Activated CD4-positive, alpha-beta memory T cell treated with anti-CD3 and anti-CD28 coated beads, Interleukin-2, amount 10 ng/mL, durations not matched to agents 7 days and 5 days (primary cell): ENCODE measurements around the gene ICAM1. TPM values are rescaled to one million over a fixed set of nuclear protein-coding genes. Genes with fewer than 3 reads are reported as not detected.
A peak's percentile ranks its signal among the peaks of the same experiment; 100 is the strongest.

Experiments used
- CTCF ChIA-PET: fragments of 350-600 bp; sonication (Branson Sonifier 250); formaldehyde crosslinking; loops from one replicate; lab custom pipeline; 2021; ENCODE audit warnings: antibody characterized with exemption, inconsistent platforms; lab: Charles Lee
- POLR2A ChIA-PET: fragments of 350-600 bp; sonication (Branson Sonifier 250); formaldehyde crosslinking; loops from one replicate; lab custom pipeline; 2021; ENCODE audit warnings: antibody characterized with exemption; lab: Charles Lee
- DNase-seq: peaks from one replicate; pipeline ENCODE4 v3.0.0-alpha.2; 2020
- H3K27ac Mint-ChIP-seq: one replicate; pipeline ENCODE4 v1.8.0; 2021; ENCODE audit warnings: mild to moderate bottlenecking, mixed read lengths
- H3K27me3 Mint-ChIP-seq: one replicate; pipeline ENCODE4 v1.8.0; 2021; ENCODE audit warnings: mixed read lengths
- H3K36me3 Mint-ChIP-seq: one replicate; pipeline ENCODE4 v1.8.0; 2021; ENCODE audit warnings: low read depth, mixed read lengths
- H3K4me1 Mint-ChIP-seq: one replicate; pipeline ENCODE4 v1.8.0; 2021; ENCODE audit warnings: mixed read lengths
- H3K4me3 Mint-ChIP-seq: one replicate; pipeline ENCODE4 v1.8.0; 2021; ENCODE audit warnings: mild to moderate bottlenecking, mixed read lengths
- H3K9me3 Mint-ChIP-seq: one replicate; pipeline ENCODE4 v1.8.0; 2021; ENCODE audit warnings: mixed read lengths
- total RNA-seq, 2 experiments: library from RNA; stranded (reverse); gene quantifications; one replicate each; pipeline ENCODE4 v1.2.3, GENCODE V29; 2021

The ICAM1 gene
- total RNA-seq, 2 experiments from 2014 or later = 23.8 to 24.3 TPM

- no peaks in the 10 kb centered on the region for H3K9me3 Mint-ChIP-seq
- POLR2A ChIA-PET = interaction anchor here (0.9 to 1.6 kb wide), 2 partner anchors 11 to 34 kb away, joined by 3 to 4 read pairs; partner anchors contain the start of genes FDX2 and ICAM1
- DNase-seq = no peak
- peaks cover 5% of the 10 kb centered on the region for H3K27me3 Mint-ChIP-seq
- CTCF ChIA-PET = interaction anchor here (0.8 kb wide), 1 partner anchor 46 kb away, joined by 4 read pairs; no protein-coding TSS in a partner anchor
- no peak overlapping the region for H3K4me3 Mint-ChIP-seq
- no peaks in the 10 kb centered on the region for H3K36me3 Mint-ChIP-seq
- no peak overlapping the region for H3K27ac Mint-ChIP-seq
- H3K4me1 Mint-ChIP-seq = peaks cover 5% of the 10 kb centered on the region
Observed at GRCh38 chr19:10305139-10305806, 34.4 kb downstream of the ICAM1 start.

DNA sequence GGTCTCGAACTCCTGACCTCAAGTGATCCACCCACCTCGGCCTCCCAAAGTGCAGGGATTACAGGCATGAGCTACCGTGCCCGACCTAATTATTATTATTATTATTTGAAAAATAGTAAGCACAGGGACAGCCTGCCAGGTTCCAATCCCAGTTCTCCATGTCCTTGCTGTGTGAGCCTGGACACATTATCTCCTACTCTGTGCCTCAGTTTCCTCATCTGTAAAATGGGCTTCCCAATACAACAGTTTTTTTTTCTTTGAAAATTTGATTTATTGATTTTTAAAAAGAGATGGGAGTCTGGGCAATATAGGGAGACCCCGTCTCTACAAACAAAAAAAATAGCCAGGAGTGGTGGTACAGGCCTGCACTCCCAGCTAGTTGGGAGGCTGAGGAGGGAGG lies 35.4 kb downstream of the ICAM1 start:
- Mint-ChIP-seq H3K4me3 (no peak overlapping the region), H3K9me3 (no peaks in the 10 kb centered on the region), H3K4me1 (peaks cover 5% of the 10 kb centered on the region), H3K27ac (no peak overlapping the region), H3K36me3 (no peaks in the 10 kb centered on the region), H3K27me3 (peaks cover 3% of the 10 kb centered on the region)
- ChIA-PET CTCF (no interaction called here), POLR2A (no interaction called here)
- DNase-seq = no peak

DNA sequence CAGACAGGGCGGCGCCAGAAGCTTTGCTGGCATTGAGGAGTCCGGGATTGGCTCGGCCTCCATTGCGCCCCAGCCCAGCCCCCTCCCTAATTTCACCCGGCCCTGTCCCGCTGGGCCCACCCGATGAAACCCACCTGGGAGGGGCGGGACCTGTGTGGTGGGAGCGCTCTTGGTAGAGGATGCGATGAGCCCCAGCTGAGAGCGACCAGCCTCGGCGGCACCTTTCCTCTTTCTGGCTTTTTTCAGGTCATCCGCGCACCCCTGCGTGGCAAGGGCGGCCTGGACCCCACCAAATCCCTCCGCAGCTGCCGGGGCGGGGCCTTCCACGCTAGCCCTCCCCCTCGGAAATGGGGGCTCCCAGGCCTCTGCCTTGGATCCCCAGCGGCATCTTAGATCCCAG lies 38.5 kb downstream of the ICAM1 start, which contains the start of gene ZGLP1:
TSS of gene ZGLP1 (minus strand) at position 393 of the 400 bp plus-strand sequence.
- ChIA-PET CTCF (no interaction called here), POLR2A (no interaction called here)
- no peaks in the 10 kb centered on the region for H3K27me3 Mint-ChIP-seq
- no peak within 1 kb of the TSS for H3K4me3 Mint-ChIP-seq
- H3K4me1 Mint-ChIP-seq = peaks cover 3% of the 10 kb centered on the region
- DNase-seq = no peak
- H3K27ac Mint-ChIP-seq = no peak within 1 kb of the TSS
- no peaks in the 10 kb centered on the region for H3K9me3 Mint-ChIP-seq
- H3K36me3 Mint-ChIP-seq = no peaks in the 10 kb centered on the region

DNA sequence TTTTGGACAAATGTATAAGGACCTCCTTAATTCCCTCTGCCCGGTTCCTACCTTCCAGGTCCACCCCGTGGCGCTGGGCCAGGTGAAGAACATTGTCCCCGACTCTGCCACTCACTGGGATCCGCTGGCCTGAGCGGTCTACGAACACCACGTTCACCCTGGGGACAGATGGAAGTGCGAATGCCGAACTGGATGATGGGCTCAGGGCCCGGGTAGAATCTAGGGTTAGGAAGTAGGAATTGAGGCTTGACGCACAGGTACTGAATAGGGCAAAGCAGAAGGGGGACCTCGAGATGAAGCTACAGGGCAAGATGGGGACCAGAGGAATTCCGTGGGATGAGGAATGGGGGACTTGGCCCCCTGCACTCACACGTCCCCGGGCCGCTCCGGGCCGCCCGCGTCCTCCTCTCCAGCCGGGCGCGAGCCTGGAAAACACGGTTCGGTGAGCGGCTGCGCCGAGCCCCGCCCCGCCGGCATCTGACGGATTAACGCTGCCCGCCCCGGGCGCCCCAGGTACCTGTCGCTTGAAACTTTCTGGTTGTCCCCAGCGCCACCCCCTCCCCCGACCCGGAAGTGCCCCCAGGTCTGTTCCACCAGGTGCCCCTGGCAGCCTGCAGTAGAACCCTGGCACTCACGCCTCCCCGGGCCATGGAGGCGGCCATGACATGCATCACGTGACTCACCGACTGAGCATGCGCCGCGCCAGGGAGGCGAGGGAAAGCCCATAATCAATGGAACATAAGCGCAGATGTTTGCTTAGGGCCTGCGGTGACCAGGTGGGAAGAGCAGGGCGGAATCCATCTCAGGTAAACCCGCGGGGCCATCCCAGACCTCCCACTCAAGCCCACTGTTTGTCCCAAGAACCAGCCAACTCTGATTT lies 44.7 kb downstream of the ICAM1 start, which contains the start of gene FDX2:
TSS of gene FDX2 (minus strand) at position 681 of the 880 bp plus-strand sequence. CDS start at position 662, 19 bp downstream.
- CTCF ChIA-PET = interaction anchor here (1.2 to 1.8 kb wide), 3 partner anchors 45 to 73 kb away, joined by 3 to 5 read pairs (median 5); partner anchors contain the start of gene ICAM1
- POLR2A ChIA-PET = interaction anchor here (0.5 to 1.5 kb wide), 6 partner anchors 10 to 45 kb away, joined by 3 to 4 read pairs (median 3); partner anchors contain the start of genes ICAM1 and ICAM4
- Mint-ChIP-seq H3K27me3 (no peaks in the 10 kb centered on the region), H3K4me3 (peak within 1 kb of the TSS; percentile 83), H3K4me1 (peaks cover 18% of the 10 kb centered on the region), H3K27ac (peak within 1 kb of the TSS; percentile 70), H3K9me3 (no peaks in the 10 kb centered on the region), H3K36me3 (peaks cover 26% of the 10 kb centered on the region)
- DNase-seq = peak; percentile 89

DNA sequence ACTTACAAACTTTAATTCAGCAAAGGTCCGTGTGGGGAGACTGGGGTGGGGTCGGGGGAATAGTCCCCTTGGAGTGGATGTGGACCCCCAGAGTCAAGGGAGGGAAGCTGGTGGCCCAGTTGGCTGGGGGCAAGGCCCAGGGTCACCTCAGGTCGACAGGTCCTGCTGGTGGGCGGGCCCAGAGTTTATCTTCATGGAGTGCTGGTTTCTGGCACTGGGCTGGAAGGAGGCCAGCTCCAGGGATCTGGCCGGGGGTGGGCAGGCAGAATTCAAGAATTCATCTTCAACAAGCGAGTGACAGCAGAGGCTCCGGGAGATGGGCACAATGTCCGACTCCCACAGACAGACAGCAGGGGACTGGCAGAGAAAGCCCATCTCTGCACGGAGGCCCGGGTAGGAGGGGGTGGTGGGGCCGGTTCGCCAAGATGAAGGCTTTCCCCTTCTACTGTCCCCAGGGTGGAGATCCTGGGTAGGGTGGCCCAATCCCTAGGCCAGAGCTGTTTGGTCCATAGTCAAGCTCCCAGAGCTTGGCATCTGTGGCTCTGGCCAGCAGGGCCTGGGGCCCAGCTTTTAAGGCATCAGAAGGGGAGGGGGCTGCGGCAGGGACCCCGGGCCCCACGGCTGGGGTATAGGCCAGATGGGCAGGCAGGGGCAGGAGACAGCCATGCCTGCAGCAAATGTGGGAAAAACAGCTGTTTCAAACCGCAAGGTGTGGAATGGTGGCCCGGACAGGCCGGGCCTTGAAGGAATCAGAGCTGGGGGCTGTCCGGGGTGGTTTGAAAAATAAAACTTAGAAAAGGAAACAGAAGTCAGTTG lies 45.5 kb downstream of the ICAM1 start:
- peak overlapping the region; percentile 83 for H3K4me3 Mint-ChIP-seq
- CTCF ChIA-PET = no interaction called here
- H3K27me3 Mint-ChIP-seq = no peaks in the 10 kb centered on the region
- peaks cover 18% of the 10 kb centered on the region for H3K4me1 Mint-ChIP-seq
- H3K36me3 Mint-ChIP-seq = peaks cover 26% of the 10 kb centered on the region
- H3K27ac Mint-ChIP-seq = peak overlapping the region; percentile 70
- no peaks in the 10 kb centered on the region for H3K9me3 Mint-ChIP-seq
- POLR2A ChIA-PET = interaction anchor here (1.0 to 1.1 kb wide), 2 partner anchors 11 to 30 kb away, joined by 3 read pairs; partner anchors contain the start of gene ICAM4
- DNase-seq = no peak

DNA sequence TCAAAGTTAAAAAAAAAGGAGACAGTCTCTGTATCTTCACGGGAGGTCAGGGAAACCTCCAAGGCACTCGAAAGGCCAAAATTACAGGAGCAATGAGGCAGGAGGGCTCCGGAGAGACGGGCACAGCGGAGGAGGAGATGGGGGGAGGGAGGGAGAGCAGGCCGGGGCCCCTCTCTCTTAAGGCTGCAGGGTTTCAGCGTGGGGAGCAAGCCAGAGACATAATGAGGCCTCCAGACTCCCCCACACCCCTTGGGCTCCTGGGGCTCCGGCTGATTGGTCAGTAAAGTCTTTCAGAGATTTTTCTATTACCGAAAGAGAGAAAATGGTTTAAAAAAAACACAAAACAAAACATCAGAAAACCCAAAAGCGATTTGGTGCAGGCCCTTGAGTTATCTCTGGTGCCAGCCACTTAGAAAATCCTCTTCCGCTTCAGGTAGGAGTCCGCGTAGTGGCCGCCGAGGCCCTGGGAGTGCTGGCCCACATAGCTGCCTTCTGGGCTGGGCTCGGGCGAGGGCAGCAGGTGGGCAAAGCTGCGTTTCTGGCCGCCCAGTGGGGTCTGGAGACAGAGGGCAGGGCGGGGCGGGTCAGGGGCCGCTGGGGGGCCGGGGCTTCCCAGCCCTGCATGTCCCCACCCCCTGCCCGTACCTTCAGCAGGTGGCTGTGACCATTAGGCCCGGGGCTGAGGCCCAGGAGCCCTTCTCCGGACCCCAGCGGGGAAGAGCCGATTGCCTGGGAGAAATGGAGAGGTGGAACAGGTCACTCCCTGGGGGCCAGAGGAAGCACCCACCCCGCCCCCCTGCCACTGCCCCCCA lies 46.3 kb downstream of the ICAM1 start:
- CTCF ChIA-PET = no interaction called here
- no peaks in the 10 kb centered on the region for H3K9me3 Mint-ChIP-seq
- H3K36me3 Mint-ChIP-seq = peaks cover 33% of the 10 kb centered on the region
- no peak overlapping the region for H3K4me3 Mint-ChIP-seq
- H3K4me1 Mint-ChIP-seq = peaks cover 18% of the 10 kb centered on the region
- POLR2A ChIA-PET = interaction anchor here (1.1 to 1.7 kb wide), 2 partner anchors 30 to 63 kb away, joined by 3 to 5 read pairs; partner anchors contain the start of genes ICAM4 and TYK2
- no peak for DNase-seq
- H3K27me3 Mint-ChIP-seq = no peaks in the 10 kb centered on the region
- no peak overlapping the region for H3K27ac Mint-ChIP-seq

GRCh38 chr19:10317857-10318462 lies 47.0 kb downstream of the ICAM1 start:
- peaks cover 33% of the 10 kb centered on the region for H3K36me3 Mint-ChIP-seq
- CTCF ChIA-PET = interaction anchor here (1.0 to 1.1 kb wide), 2 partner anchors 49 to 72 kb away, joined by 3 read pairs; no protein-coding TSS in a partner anchor

GRCh38 chr19:10318807-10319682 lies 48.1 kb downstream of the ICAM1 start:
- no peak for DNase-seq
- peaks cover 37% of the 10 kb centered on the region for H3K36me3 Mint-ChIP-seq
- peaks cover 18% of the 10 kb centered on the region for H3K4me1 Mint-ChIP-seq
- no peaks in the 10 kb centered on the region for H3K9me3 Mint-ChIP-seq
- CTCF ChIA-PET = interaction anchor here (0.9 to 1.1 kb wide), 3 partner anchors 48 to 70 kb away, joined by 3 read pairs; partner anchors contain the start of gene ICAM1
- POLR2A ChIA-PET = interaction anchor here (1.2 to 1.7 kb wide), 2 partner anchors 15 to 61 kb away, joined by 3 to 5 read pairs; partner anchors contain the start of genes RAVER1 and TYK2
- H3K4me3 Mint-ChIP-seq = no peak overlapping the region
- no peak overlapping the region for H3K27ac Mint-ChIP-seq
- H3K27me3 Mint-ChIP-seq = no peaks in the 10 kb centered on the region

More at GRCh38 chr19:10317857-10318462, 47.0 kb downstream of the ICAM1 start:
- no peak for DNase-seq
- no peak overlapping the region for H3K4me3 Mint-ChIP-seq
- POLR2A ChIA-PET = interaction anchor here (1.2 to 1.7 kb wide), 2 partner anchors 16 to 62 kb away, joined by 3 to 5 read pairs; partner anchors contain the start of genes RAVER1 and TYK2
- H3K9me3 Mint-ChIP-seq = no peaks in the 10 kb centered on the region
- H3K27me3 Mint-ChIP-seq = no peaks in the 10 kb centered on the region
- peaks cover 18% of the 10 kb centered on the region for H3K4me1 Mint-ChIP-seq
- no peak overlapping the region for H3K27ac Mint-ChIP-seq

DNA sequence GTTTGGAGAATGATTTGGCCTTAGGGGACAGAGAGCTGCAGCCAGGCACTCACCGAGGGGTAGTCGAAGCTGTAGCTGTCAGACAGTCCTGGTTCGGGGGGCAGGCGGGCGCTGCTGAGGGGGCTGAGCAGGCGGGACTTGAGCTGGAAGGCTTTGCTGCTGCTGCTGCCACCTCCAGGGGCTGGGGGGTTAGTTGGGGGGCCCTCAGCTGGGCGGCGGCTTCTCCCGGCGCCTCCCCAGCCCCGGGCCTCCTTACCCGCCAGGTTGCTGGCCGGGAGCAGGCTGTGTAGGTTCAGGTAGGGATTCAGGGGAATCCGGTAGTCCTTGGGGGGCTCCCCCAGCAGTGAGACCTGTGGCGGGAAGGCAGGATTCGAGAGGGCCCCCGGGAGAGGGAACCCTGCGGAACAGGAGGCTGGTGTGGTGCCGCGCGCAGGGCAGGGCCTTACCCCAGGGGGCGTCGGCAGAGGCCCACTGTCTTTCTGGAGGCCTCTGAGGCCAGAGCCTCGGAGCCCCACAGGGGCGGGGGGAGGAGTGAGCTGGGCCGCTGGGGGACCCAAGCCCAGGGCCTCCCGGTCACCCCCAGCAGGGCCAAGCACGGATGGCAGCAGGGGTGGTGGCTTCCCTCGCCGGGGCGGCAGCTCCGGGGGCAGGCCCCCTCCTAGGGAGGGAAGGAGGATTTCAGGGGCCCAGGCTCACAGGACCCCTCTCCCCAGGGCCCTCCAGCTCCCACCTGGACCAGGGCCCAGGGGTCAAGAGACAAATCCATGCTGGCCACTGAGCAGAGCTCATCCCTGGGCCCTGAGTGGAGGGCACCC lies 49.9 kb downstream of the ICAM1 start:
- CTCF ChIA-PET = interaction anchor here (0.7 to 1.2 kb wide), 3 partner anchors 51 to 68 kb away, joined by 3 read pairs; no protein-coding TSS in a partner anchor
- Mint-ChIP-seq H3K4me3 (no peak overlapping the region), H3K4me1 (peaks cover 5% of the 10 kb centered on the region), H3K36me3 (peaks cover 38% of the 10 kb centered on the region), H3K9me3 (no peaks in the 10 kb centered on the region), H3K27ac (no peak overlapping the region), H3K27me3 (no peaks in the 10 kb centered on the region)
- POLR2A ChIA-PET = no interaction called here
- DNase-seq = no peak

GRCh38 chr19:10321417-10321797 lies 50.5 kb downstream of the ICAM1 start:
- H3K36me3 Mint-ChIP-seq = peaks cover 32% of the 10 kb centered on the region
- no peaks in the 10 kb centered on the region for H3K4me1 Mint-ChIP-seq
- no peaks in the 10 kb centered on the region for H3K9me3 Mint-ChIP-seq
- ChIA-PET POLR2A (no interaction called here), CTCF (interaction anchor here (1.2 kb wide), 1 partner anchor 52 kb away, joined by 3 read pairs; no protein-coding TSS in a partner anchor)
- no peak for DNase-seq
- no peaks in the 10 kb centered on the region for H3K27me3 Mint-ChIP-seq
- H3K27ac Mint-ChIP-seq = no peak overlapping the region
- H3K4me3 Mint-ChIP-seq = no peak overlapping the region
